ENCODE results near the gene KLHL30.

GRCh38 chr2:238100049-238100820 lies 38.2 kb upstream of the KLHL30 start, which contains the start of gene ESPNL:
- TF ChIP-seq POLR2AphosphoS5 (IDR thresholded peaks at IDR 0.05; ENCODE audit: low read depth, low read length) = no peak
- no peak for TF ChIP-seq TCF7L2 (IDR thresholded peaks at IDR 0.05; ENCODE audit: borderline replicate concordance, extremely low read depth, insufficient read depth, insufficient read length)
- TF ChIP-seq POLR2A (IDR thresholded peaks at IDR 0.05; ENCODE audit: borderline replicate concordance, extremely low read depth, insufficient read depth, insufficient read length) = no peak
- TF ChIP-seq CTCF (IDR thresholded peaks at IDR 0.05 in 2 of 3, conservative IDR thresholded peaks at IDR 0.05 in 1 of 3; ENCODE audit: borderline replicate concordance in 1 of 3, insufficient read depth in 1 of 3, low read depth in 2 of 3, low read length in 2 of 3) = no peak
- TF ChIP-seq EZH2phosphoT487 (IDR thresholded peaks at IDR 0.05; ENCODE audit: borderline replicate concordance) = no peak
- TF ChIP-seq, protein P1, sequence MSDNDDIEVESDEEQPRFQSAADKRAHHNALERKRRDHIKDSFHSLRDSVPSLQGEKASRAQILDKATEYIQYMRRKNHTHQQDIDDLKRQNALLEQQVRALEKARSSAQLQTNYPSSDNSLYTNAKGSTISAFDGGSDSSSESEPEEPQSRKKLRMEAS (IDR thresholded peaks at IDR 0.05) = no peak
- TF ChIP-seq ZFX (IDR thresholded peaks at IDR 0.05) = no peak
- no peak for TF ChIP-seq JUND (IDR thresholded peaks at IDR 0.05)
- no peak for TF ChIP-seq EZH2 (IDR thresholded peaks at IDR 0.05)
- TF ChIP-seq REST (IDR thresholded peaks at IDR 0.05; ENCODE audit: low read depth) = no peak
- TF ChIP-seq RAD21 (IDR thresholded peaks at IDR 0.05; ENCODE audit: low read depth) = no peak
- TF ChIP-seq ZNF274 (IDR thresholded peaks at IDR 0.05; ENCODE audit: low read depth, low read length) = no peak
